DMS 273 treated with DMSO at 0.1 percent for 48 hours (cell line): ENCODE results near the gene SEC31A.
"Not testable (repeated sequence)": the region's sequence is repeated elsewhere in the genome, so short reads cannot be mapped to it uniquely, and the experiment has no call there.

Experiments used
- DNase-seq: peaks from one replicate; lab custom pipeline; 2025; lab: John Stamatoyannopoulos, UW

Gene SEC31A

GRCh38 chr4:82833060-82833459 is 57.9 kb downstream of the SEC31A start:
- DNase-seq: not testable (repeated sequence)

DNA sequence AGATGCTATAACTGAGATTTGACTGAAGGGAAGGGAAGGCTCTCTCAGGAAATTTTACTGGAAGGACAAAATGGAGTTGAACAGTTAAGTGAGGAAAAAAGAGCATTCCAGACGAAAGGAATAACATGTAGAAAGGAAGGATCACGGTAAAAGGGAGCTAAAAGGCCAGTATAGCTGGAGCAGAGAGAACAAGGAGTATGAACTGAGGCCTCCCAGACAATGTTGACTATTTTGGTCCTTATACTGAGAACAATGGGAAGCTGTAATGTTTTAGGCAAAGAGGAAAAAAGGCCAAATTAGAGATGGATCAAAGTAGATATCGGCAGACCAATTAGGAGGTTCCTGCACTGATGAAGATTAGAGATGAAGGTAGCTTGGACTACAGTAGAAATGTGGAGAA is 65.5 kb downstream of the SEC31A start:
- no peak for DNase-seq

- DNase-seq: no peak
These were observed 67.9 kb downstream of the SEC31A start for GRCh38 chr4:82823062-82823461.

DNA sequence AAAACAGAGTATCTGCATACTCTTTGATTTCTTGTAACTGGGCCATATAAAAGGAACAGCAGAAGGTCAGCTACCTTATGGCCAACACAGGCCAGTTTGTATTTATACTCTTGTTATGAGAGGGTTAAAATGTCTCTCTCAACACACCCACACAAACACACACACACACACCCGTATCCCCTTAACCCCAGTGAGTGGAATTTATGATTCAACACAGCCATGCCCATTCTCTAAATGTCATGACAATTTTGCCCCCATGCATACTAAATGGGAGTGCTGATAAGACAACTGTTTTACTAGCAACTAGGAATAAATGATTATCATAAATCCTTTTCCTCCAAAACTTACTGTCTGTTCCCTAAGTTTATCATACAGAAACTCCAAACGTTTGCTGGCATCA is 70.3 kb downstream of the SEC31A start:
- DNase-seq: no peak

DNA sequence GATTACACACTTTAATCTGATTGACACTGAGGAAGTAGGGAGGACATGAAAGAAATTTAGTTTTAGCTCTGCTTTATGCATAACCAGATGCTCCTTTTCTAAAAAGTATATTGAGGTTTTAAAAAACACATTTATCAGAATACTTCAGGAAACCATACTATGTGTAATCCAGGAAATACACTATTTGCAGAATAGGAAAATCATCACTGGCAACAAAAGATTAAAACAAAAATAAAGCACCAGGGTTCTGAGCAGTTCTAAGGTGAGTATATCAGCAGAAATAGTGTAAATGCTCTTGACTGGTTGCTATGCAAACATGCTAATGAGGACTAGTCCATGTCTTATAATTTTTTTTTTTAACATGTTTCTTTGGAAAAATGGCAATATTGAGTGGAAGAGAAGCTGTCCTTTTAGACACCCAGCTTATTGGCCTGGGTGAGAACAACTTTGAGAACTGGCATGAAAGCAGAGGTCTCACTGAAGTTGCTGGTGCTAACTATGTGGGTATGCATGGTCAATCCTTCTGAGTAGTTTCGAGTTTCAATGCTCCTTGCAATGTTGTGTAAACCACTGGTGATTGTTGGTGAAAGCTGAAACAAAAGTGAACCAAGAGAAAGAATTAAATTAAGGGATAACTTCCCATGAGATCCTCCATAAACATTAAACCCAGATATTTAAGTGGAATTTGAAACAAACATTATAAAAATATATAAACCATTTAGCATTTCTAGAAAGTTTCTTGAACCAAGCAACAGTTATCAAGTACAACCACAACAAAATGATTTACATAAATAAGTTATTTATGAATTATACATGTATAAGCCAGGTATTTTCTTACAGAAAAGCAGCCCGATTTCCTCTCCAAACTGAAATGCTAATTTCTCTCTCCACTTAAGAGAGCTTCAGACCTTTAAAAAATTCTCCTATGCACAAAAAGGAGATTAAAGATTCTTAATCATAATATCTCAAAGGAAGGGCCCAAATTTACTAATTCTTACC is 72.0 kb downstream of the SEC31A start:
- DNase-seq: no peak

DNA sequence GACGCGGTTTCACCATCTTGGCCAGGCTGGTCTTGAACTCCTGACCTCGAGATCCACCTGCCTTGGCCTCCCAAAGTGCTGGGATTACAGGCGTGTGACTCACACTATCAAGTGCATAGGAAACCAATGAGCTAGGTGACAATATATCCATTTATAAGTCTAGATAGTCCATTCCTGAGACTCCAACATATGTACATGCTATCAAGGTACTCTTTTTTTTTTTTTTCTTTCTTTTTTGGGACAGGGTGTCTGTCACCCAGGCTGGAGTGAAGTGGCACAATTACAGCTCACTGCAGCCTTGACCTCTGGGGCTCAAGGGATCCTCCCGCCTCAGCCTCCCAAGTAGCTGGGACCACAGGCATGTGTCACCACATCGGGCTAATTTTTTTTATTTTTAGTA is 74.1 kb downstream of the SEC31A start:
- DNase-seq: not testable (repeated sequence)

DNA sequence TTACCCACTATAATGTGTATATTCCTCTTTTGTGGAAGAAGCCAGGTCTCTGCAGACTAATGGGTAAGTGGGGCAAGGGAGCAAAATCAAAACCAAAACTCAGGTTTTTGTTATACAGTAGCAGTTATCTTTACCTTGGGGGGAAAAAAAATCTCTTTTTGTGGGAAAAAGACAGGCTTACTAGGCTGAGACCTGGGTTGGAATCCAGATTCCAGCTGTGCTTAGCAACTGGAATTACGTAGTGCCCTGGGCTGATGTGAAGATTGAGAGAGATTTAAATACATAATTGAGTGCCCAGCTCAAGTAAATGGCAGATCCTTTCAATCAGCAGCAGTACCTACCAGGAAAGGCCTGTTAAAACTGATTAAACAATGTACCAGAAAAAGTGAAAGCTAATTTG is 76.9 kb downstream of the SEC31A start:
- DNase-seq: no peak

- no peak for DNase-seq
These were observed 79.1 kb downstream of the SEC31A start for GRCh38 chr4:82811838-82812341.

- no peak for DNase-seq
These were observed 79.6 kb downstream of the SEC31A start for GRCh38 chr4:82811392-82811791.

DNA sequence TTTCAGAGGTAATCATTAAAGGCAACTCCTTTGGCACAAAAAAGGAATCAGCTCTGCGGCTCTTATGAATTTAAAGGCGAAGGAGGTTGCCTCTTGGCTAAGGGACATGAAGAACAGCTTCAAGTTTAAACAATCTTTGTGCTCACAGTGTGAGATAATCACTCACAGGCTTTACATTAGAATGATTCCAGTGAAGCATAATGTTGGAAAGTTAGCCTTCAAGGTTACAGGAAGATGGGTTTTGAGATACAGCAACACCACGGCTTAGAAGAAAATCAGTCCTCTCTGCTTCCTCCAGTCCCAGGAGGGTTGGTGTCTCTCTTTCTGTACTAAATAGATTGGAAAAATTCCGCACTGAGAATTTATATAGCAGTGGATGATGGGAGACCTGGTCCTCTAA is 80.8 kb downstream of the SEC31A start:
- no peak for DNase-seq

- DNase-seq: no peak
These were observed 81.3 kb downstream of the SEC31A start for GRCh38 chr4:82809619-82810018.

- no peak for DNase-seq
These were observed 87.2 kb downstream of the SEC31A start for GRCh38 chr4:82803746-82804145.

GRCh38 chr4:82802911-82803310 is 88.0 kb downstream of the SEC31A start:
- DNase-seq: no peak

DNA sequence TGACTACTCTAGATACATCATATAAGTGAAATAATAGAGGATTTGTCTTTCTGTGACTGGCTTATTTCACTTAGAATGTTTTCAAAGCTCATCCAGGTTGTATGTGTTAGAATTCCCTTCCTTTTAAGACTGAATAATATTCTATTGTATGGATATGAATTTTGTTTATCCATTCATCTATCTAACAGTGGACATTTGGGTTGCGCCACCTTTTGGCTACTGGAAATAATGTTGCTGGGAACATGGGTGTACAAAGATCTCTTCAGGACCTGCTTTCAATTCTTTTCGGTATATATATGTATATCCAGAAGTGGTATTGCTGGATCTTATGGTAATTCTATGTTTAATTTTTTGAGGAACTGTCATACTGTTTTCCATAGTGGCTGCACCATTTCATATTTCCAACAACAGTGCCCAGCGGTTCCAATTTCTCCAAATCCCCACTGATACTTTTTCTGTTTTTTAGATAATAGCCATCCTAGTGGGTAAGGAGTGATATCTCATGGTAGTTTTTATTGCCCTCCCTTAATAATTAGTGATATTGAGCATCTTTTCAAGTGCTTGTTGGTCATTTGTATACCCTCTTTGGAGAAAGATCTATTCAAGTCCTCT is 88.9 kb downstream of the SEC31A start:
- DNase-seq: no peak

GRCh38 chr4:82799006-82799881 is 91.7 kb downstream of the SEC31A start:
- peak; percentile 27 for DNase-seq

- peak; percentile 35 for DNase-seq
These were observed 92.6 kb downstream of the SEC31A start, which contains the start of gene SCD5 for GRCh38 chr4:82798168-82799005. SCD5 (minus strand) TSS chr4:82798796; CDS start chr4:82798537, 259 bp downstream.

DNA sequence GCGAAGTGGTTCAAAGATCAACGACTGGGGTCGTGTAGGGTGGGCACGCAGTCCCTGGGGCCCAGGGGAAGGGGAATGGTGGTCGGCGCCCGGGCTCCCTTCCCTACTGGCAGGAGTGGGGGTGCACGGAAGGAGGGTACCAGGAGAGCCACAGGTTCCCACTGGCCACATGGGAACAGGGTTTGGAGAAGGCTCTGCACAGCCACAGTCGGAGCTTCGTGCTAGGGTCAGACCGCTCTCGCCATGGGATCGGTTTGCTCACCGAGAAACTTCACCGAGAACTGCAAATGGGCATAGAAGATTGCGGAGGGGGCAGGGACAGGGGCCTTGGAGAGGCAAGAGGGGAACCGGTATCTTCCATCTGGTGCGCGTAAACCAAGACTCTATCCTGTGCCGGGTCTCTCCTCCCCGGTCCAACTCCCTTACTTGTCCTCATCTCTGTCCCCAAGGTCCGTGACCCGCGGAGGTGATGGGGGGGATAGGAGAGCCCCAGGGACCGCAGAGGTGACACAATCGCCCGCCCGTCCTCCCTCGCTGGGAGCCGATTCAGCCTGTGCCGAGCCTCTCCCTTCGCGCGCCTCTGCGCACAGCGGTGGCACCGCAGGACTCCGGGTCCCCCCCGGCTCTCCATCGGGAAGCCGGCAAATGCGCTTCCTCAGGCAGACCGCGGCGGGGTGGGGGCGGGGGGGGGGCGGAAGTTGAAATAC is 93.4 kb downstream of the SEC31A start:
- DNase-seq: no peak

DNA sequence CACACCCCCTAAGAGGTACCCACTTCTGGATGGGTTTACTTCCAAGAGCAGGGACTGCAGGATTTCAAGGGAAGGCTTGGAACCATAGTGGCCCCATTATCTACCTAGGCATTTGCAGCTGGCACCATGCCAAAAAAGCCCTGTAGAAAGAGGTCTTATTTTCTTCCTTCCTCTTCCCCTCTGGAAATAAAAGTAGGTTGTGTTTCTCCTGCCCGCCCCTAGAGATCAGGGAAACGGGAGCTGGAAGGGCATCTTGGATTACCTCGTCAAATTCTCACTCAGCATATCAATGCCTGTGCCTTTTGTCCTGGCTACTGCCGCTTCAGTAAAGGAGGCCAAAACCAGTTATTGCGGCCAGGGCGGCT is 93.9 kb downstream of the SEC31A start:
- DNase-seq: no peak

DNA sequence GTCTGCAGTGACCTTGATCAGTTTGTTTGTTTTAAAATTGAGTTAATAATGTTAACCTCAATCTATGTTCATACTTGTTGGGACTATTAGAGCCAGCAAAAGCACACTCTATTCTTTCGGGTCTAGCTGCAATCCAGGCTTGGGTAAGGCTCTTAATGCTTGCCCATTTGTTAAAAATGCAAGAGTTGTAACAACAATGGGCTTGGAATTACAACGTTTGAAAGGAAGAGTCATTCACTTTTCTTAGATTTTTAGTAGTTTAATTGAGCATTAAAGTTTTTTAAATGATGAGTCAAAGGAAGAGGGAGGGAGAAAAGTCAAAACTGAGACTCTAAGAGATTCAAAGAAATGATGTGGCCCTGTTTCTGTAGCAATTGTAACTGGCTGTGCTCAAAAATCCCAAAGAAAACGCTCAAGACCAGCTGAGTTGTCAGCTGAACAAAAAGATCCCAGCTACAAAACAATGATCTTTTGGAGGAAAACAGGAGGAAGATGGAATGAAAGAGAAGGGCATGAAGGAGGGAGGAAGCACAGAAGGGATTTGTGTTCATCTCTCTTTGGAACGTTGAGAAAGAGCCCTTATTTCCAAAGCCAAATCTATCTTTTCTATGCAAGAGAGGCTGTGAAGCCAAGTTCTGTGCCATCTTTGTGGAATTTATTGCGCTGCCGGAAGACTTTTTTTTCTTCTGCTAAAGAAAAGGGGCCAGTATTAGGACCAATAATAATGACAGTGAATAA is 97.9 kb downstream of the SEC31A start:
- no peak for DNase-seq

DNA sequence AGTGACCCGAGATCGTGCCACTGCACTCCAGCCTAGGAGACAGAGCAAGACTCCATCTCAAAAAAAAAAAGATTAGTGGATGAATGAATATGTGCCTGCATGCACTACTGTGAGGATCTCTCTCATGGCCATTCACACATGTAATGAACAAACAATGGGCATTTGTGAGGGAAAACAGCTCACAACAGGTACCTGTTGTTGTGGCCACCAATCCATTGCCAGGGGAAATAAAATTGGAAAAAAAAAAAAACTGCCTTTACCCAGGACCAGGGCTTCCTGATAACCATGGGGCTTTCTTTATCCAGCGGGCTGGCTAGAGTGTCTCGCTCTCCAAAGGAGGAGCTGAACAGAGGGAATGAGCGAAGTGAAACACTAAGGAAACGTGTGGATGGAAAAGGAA is 99.8 kb downstream of the SEC31A start:
- DNase-seq: no peak
